Pancreas (tissue), 10 donors: ENCODE data around the gene POLD4. TPM values are rescaled to one million over a fixed set of nuclear protein-coding genes. Genes with fewer than 3 reads are reported as not detected.

Source experiments
- ATAC-seq, 4 donors: fragments of 200-7000 bp; cut with Tn5 transposase; one replicate each; pipeline versions ENCODE4 v1.8.0 to v1.9.1; 2020; ENCODE audit warnings: mild to moderate bottlenecking in 4 of 4, moderate library complexity in 4 of 4
- DNase-seq, 6 donors: peaks; one replicate each; pipeline ENCODE4 v3.0.0-alpha.2; 2020
- FAIRE-seq: peaks from 2 replicates; lab custom pipeline; 2012; peaks lifted over from hg19 to GRCh38; lab: Jason Lieb, UNC
- H3K27ac ChIP-seq, 4 donors: fragments of 200-600 bp; sonication (generic); 1 replicate in 3 of 4; 2 replicates in 1 of 4; pipeline versions ENCODE4 v1.5.0 to v1.8.0; 2020
- H3K27me3 ChIP-seq, 4 donors: fragments of 200-600 bp; one replicate each; pipeline ENCODE4 v1.8.0; 2021
- H3K36me3 ChIP-seq, 3 donors: fragments of 200-600 bp; sonication (generic) in 1 of 3; one replicate each; pipeline versions ENCODE4 v1.5.0 to v1.8.0; 2020 to 2021
- H3K4me1 ChIP-seq, 3 donors: fragments of 200-600 bp; one replicate each; pipeline ENCODE4 v1.8.0; 2021
- H3K4me3 ChIP-seq, 4 donors: fragments of 200-600 bp; sonication (generic) in 2 of 4; one replicate each; pipeline versions ENCODE4 v1.5.0 to v1.8.0; 2020 to 2021
- H3K9me3 ChIP-seq, 4 donors: fragments of 200-600 bp; one replicate each; pipeline ENCODE4 v1.8.0; 2021
- WGBS, 2 donors: extraction: QIAGEN DNeasy Blood & Tissue Kit; methylation state at CpG; one replicate each; pipeline ENCODE4 v1.1.7; 2013; 5-methylcytosine and 5-hydroxymethylcytosine counted together
- intact Hi-C, 3 donors: fragments of 100-400 bp; cut with DNase I; formaldehyde crosslinking; loops; one replicate each; pipeline versions ENCODE4 v1.11.1 to v1.14.2; 2022
- polyA plus RNA-seq, 2 donors: library from polyadenylated mRNA; stranded (reverse); fragments of 200-250 nt; gene quantifications; one replicate each; pipeline ENCODE4 v1.2.3, GENCODE V29; 2013
- total RNA-seq, 6 donors: library from RNA; stranded (reverse); fragmentation: NEBNext Ultra II Directional in 4 of 6; extraction: Animal tissue kit (Norgen Biotek cat#: 25700) in 4 of 6; gene quantifications; one replicate each; pipeline versions ENCODE4 v1.2.1 to v1.2.4, GENCODE V29; 2021 to 2023
- TF ChIP-seq, protein P1 (sequence below), 4 donors: fragments of 200-600 bp; sonication (generic) in 3 of 4; IDR thresholded peaks; one replicate each; pipeline versions ENCODE4 v1.5.0 to v1.8.0; 2021; ENCODE audit warnings: antibody characterized with exemption in 4 of 4
- donor health status: healthy with polysubstance abuse.
- donor health status: DM: no; HTN: no; CAD: no; lungs with moderate emphysema.
- donor health status: DM: no; HTN: no; CAD: no.
- donor health status: control.
- donor health status: control.
- donor health status: Bipolar disorder and iron deficiency.
- donor health status: DM: yes; HTN: yes; CAD: no.
- donor health status: DM: no; HTN: no; CAD: no.
- donor health status: DM: no; HTN: no; CAD: no.
- donor health status: DM: yes; HTN: yes; CAD: no.

The POLD4 gene
- total and polyA plus RNA-seq, 8 donors = 35.0 to 99.3 (median 46.0) TPM

DNA sequence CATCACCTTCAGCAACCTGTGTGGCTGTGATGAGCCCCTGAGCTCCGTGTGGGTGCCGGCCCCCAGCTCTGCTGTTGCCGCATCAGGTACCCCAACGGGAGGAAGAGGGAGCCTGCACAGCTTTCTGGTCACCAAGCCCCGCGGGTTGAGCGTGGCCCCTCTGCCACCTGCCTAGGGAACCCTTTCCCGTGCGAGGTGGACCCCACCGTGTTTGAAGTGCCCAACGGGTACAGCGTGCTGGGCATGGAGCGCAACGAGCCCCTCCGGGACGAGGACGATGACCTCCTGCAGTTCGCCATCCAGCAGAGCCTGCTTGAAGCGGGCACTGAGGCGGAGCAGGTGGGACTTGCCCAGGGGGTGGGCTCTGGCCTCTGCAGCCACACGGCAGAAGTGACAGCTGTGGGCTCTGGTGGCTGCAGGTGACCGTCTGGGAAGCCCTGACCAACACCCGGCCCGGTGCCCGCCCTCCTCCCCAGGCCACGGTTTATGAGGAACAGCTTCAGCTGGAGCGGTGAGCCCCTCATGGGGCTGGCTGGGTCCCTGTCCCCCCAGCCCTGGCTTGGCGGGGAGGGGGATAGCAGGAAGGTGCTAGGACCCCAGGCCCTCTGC, 51.9 kb downstream of the POLD4 start:
- Histone ChIP-seq H3K4me3 (peak overlapping the region in 2 of 4 donors; percentile 96 to 97), H3K36me3 (peaks cover 0 to 7% (median 0%) of the 10 kb centered on the region in 3 donors), H3K27me3 (no peaks in the 10 kb centered on the region), H3K4me1 (peaks cover 3 to 11% (median 10%) of the 10 kb centered on the region in 3 donors), H3K27ac (peak overlapping the region in 1 of 4 donors; percentile 69), H3K9me3 (no peaks in the 10 kb centered on the region)
- intact Hi-C loops = no loop called here
- FAIRE-seq (no peak), DNase-seq (peak in 4 of 6 donors; percentile 10 to 81 (median 52)), ATAC-seq (no peak)
- 92 to 93% methylated on average over 26 to 28 of the region's 28 CpGs for WGBS, 2 donors
- TF ChIP-seq, protein P1, sequence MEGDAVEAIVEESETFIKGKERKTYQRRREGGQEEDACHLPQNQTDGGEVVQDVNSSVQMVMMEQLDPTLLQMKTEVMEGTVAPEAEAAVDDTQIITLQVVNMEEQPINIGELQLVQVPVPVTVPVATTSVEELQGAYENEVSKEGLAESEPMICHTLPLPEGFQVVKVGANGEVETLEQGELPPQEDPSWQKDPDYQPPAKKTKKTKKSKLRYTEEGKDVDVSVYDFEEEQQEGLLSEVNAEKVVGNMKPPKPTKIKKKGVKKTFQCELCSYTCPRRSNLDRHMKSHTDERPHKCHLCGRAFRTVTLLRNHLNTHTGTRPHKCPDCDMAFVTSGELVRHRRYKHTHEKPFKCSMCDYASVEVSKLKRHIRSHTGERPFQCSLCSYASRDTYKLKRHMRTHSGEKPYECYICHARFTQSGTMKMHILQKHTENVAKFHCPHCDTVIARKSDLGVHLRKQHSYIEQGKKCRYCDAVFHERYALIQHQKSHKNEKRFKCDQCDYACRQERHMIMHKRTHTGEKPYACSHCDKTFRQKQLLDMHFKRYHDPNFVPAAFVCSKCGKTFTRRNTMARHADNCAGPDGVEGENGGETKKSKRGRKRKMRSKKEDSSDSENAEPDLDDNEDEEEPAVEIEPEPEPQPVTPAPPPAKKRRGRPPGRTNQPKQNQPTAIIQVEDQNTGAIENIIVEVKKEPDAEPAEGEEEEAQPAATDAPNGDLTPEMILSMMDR (IDR thresholded peaks at IDR 0.05) = no peak

Other genes with a start within 250 kb of the POLD4 start
- gene KDM2A, start 234.3 kb downstream of the POLD4 start, total RNA-seq = 10 to 100 TPM; 17.2 to 39.1 (median 23.1) TPM
- gene KDM2A, start 234.3 kb downstream of the POLD4 start, polyA plus RNA-seq = 10 to 100 TPM; 19.2 to 22.6 TPM
- 10 to 100 TPM; 19.1 to 31.9 (median 21.5) TPM for gene GRK2, start 87.1 kb downstream of the POLD4 start, total RNA-seq
- 10 to 100 TPM; 52.8 to 60.6 TPM for gene GRK2, start 87.1 kb downstream of the POLD4 start, polyA plus RNA-seq
- 10 to 100 TPM in 5 of 6 donors, 1 to 10 TPM in 1; 9.8 to 31.3 (median 12.3) TPM for gene ANKRD13D, start 64.2 kb downstream of the POLD4 start, total RNA-seq
- 10 to 100 TPM; 60.0 to 60.7 TPM for gene ANKRD13D, start 64.2 kb downstream of the POLD4 start, polyA plus RNA-seq
- 10 to 100 TPM; 15.2 to 29.1 (median 21.2) TPM for gene SSH3, start 50.0 kb downstream of the POLD4 start, total RNA-seq
- gene SSH3, start 50.0 kb downstream of the POLD4 start, polyA plus RNA-seq = 10 to 100 TPM; 29.0 to 29.2 TPM
- 1 to 10 TPM; 1.3 to 5.0 (median 2.3) TPM for gene CLCF1, start 20.1 kb upstream of the POLD4 start, total RNA-seq
- gene CLCF1, start 20.1 kb upstream of the POLD4 start, polyA plus RNA-seq = 10 to 100 TPM in 1 of 2 donors, 1 to 10 TPM in 1; 9.4 to 11.2 TPM
- 10 to 100 TPM in 5 of 6 donors, 1 to 10 TPM in 1; 9.4 to 18.0 (median 12.8) TPM for gene RAD9A, start 38.4 kb upstream of the POLD4 start, total RNA-seq
- 10 to 100 TPM; 39.8 to 45.2 TPM for gene RAD9A, start 38.4 kb upstream of the POLD4 start, polyA plus RNA-seq
- gene PPP1CA, start 48.3 kb upstream of the POLD4 start, total RNA-seq = 10 to 100 TPM; 49.0 to 72.8 (median 62.9) TPM
- 10 to 100 TPM; 57.7 to 68.5 TPM for gene PPP1CA, start 48.3 kb upstream of the POLD4 start, polyA plus RNA-seq
- gene TBC1D10C, start 50.5 kb upstream of the POLD4 start, total RNA-seq = 1 to 10 TPM in 4 of 6 donors, under 1 TPM in 2; 0.05 to 2.9 (median 1.1) TPM
- gene TBC1D10C, start 50.5 kb upstream of the POLD4 start, polyA plus RNA-seq = 1 to 10 TPM; 1.5 to 2.5 TPM
- 1 to 10 TPM in 1 of 6 donors, under 1 TPM in 5; 0.39 to 1.1 (median 0.80) TPM for gene CARNS1, start 62.1 kb upstream of the POLD4 start, total RNA-seq
- gene CARNS1, start 62.1 kb upstream of the POLD4 start, polyA plus RNA-seq = 1 to 10 TPM in 1 of 2 donors, under 1 TPM in 1; 0.89 to 2.2 TPM
- 10 to 100 TPM; 17.6 to 29.3 (median 21.7) TPM for gene RPS6KB2, start 74.9 kb upstream of the POLD4 start, total RNA-seq
- gene RPS6KB2, start 74.9 kb upstream of the POLD4 start, polyA plus RNA-seq = 10 to 100 TPM; 57.4 to 71.6 TPM
- 1 to 10 TPM in 4 of 6 donors, under 1 TPM in 2; 0.63 to 4.1 (median 1.8) TPM for gene PTPRCAP, start 84.1 kb upstream of the POLD4 start, total RNA-seq
- gene PTPRCAP, start 84.1 kb upstream of the POLD4 start, polyA plus RNA-seq = 10 to 100 TPM; 10.9 to 13.1 TPM
- 10 to 100 TPM; 40.3 to 56.3 (median 47.7) TPM for gene CORO1B, start 89.9 kb upstream of the POLD4 start, total RNA-seq
- 10 to 100 TPM; 53.0 to 66.4 TPM for gene CORO1B, start 89.9 kb upstream of the POLD4 start, polyA plus RNA-seq
- not detected for gene GPR152, start 99.2 kb upstream of the POLD4 start, total RNA-seq
- gene GPR152, start 99.2 kb upstream of the POLD4 start, polyA plus RNA-seq = not detected
- gene CABP4, start 101.8 kb upstream of the POLD4 start, total RNA-seq = 1 to 10 TPM in 2 of 6 donors, under 1 TPM in 3, not detected in 1; 0.58 to 1.5 (median 0.88) TPM
- gene CABP4, start 101.8 kb upstream of the POLD4 start, polyA plus RNA-seq = 1 to 10 TPM in 1 of 2 donors, under 1 TPM in 1; 0.99 to 1.2 TPM
- gene TMEM134, start 115.7 kb upstream of the POLD4 start, total RNA-seq = 10 to 100 TPM; 45.1 to 72.1 (median 52.4) TPM
- gene TMEM134, start 115.7 kb upstream of the POLD4 start, polyA plus RNA-seq = 10 to 100 TPM; 90.1 to 93.4 TPM
- 10 to 100 TPM; 20.2 to 33.3 (median 23.6) TPM for gene AIP, start 129.5 kb upstream of the POLD4 start, total RNA-seq
- gene AIP, start 129.5 kb upstream of the POLD4 start, polyA plus RNA-seq = 10 to 100 TPM; 45.1 to 45.8 TPM
- 10 to 100 TPM; 10.2 to 34.3 (median 20.5) TPM for gene PITPNM1, start 151.8 kb upstream of the POLD4 start, total RNA-seq
- gene PITPNM1, start 151.8 kb upstream of the POLD4 start, polyA plus RNA-seq = 10 to 100 TPM; 34.4 to 35.7 TPM
- gene CDK2AP2, start 154.6 kb upstream of the POLD4 start, total RNA-seq = 10 to 100 TPM; 27.1 to 41.8 (median 35.2) TPM
- 10 to 100 TPM; 46.4 to 65.6 TPM for gene CDK2AP2, start 154.6 kb upstream of the POLD4 start, polyA plus RNA-seq
- gene CABP2, start 169.9 kb upstream of the POLD4 start, total RNA-seq = not detected
- not detected for gene CABP2, start 169.9 kb upstream of the POLD4 start, polyA plus RNA-seq
- 100 to 1,000 TPM; 169 to 350 (median 205) TPM for gene GSTP1, start 230.3 kb upstream of the POLD4 start, total RNA-seq
- 100 to 1,000 TPM; 310 to 315 TPM for gene GSTP1, start 230.3 kb upstream of the POLD4 start, polyA plus RNA-seq